Measurements from ENCODE around the gene RGMA.

Gene RGMA

DNA sequence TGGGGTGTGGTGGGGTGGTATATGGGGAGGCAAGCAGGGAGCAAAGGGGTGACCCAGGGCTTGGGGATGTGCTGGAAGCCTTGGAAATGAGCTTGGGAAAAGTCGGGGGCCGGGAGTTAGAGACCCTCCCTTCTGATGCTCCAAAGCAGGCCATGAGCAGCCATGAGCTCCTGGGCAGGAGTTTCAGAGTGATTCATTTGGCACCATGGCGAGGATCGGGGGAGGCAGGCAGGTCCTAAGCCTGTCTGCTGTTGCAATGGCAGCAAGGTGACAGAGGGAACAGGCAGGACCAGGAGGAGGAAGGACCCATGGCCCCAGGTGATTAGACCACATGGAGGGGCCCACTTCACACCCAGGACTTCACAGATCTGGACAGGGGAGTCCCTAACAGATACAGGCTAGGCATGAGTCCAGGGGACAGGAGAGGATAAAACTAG lies 21.3 kb downstream of the RGMA start:
- no peak for DNase-seq

DNA sequence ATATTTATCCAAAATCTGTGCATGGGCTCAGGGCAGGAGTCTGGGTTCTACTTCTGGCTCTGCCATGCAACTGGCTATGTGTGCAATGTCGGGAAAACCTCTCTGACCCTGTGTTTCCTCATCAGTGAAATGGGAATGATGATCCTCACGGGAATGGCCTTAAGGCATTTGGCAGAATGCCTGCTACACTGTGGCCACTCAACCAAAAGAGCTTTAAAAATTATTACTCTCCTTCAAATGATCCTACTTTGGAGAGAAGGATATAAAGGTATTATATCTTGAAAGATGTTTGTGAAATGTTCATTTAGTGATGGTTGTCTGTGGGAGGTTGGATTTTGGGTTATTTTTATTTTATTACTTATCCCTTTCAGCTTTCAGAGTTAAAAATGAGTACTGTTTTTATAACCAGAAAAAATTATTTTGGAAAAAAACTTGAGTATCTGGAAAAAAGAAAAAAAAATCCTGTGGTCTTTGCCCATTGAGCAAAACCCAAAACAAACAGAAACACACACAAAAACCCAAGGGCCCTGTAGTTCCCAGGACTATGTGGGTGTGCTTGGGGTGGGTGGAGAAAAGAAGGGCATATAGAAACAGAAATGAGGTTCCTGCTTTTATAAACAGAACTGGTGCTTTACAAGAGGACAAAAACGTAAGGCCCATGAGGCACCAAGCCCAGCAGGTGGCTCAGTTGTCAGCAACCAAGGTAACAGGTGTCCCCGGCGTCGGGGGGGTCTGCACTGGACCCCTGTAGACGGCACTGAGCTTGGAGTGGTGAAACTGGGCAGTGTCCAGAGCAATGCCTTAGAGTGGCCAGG lies 22.0 kb downstream of the RGMA start:
- DNase-seq = no peak

DNA sequence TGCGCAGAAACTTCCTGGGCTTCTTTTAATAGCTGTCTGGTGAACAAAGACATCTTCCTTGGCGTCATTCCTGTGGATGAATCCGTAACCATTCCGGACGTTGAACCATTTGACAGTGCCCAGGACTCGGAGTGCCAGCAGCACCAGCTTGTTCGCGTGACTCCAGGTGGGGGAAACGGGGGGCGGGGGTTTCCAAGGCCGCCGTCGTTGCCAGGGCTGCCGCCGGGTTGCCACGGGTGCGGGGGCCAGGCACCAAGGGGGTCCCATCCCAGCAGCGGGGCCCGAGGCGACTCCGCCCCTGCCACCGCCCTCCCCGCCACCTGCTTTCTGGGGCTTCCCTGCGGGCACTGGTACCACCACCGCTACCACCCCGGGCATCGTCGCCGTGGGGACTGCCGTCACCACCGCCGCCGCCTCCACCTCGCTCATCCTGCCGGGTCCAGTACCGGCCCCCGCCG lies 22.8 kb downstream of the RGMA start:
- DNase-seq = peak in 2 of 56 donors; percentile 33 to 40

- DNase-seq = no peak
These were observed 23.4 kb downstream of the RGMA start for GRCh38 chr15:93065641-93066045.

DNA sequence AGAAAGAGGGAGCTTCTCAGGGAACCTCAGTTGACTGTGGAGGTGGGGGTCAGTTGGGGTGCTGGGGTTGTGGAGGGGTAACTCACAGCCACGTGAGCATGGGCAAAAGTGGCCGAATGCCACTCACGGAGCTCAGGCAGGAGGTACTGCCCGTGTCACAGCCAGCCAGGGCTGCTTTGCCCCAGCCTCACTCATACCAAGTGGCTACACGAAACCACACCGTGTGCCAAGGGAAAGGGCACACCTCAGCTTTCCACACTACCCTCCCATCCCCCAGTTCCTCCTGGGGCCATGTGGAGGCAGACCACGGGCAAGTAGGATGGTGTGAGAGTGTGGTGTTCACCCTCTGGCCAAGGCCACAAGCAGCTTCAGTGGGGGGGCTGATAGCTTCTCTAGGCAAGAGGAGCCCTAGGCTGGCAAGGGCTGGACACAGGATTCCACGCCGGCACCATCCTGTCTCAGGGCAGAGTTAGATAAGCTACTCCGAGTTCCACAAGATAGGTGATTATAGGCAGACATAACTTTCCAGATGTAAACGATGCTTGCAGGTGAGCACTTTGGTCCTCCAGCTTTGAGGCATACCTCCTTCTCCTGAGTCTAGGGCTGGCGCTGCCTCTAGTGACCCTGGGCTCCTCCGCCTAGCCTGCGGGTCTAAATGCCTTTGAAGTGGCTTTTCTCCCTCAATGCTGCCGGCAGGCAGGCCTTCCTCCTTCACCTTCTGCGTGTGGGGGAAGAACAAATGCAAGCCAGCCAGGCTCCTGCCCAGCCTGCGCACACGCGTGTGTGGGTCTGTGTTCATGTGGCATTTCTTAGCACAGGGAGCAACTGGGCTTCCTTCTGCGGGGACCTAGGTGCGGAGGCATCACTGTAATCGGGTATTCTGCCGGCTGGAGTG lies 25.0 kb downstream of the RGMA start:
- no peak for DNase-seq

DNA sequence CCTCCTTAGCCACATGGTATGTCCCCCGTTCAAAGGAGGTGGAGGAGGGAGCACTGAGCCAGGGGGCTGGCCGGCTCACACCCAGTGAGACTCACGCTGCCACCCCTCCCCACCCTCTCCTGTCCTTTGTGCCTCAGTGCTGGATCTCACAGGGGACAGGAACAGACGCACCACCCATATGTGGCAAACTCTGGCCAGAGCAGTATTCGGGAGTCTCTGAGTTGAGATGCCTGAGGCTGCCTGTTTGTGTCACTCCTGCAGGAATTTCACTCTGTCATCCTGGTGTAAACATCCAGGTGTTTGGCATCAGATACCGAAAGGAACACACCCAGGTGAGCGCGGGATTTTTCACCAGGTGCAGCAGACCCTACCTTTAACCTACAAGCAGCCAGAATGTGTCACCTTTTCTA lies 25.7 kb downstream of the RGMA start:
- no peak for DNase-seq

- DNase-seq = peak in 1 of 56 donors; percentile 12
These were observed 26.3 kb downstream of the RGMA start for GRCh38 chr15:93062628-93063261.

GRCh38 chr15:93060336-93061248 lies 28.4 kb downstream of the RGMA start:
- no peak for DNase-seq

- no peak for DNase-seq
These were observed 29.6 kb downstream of the RGMA start for GRCh38 chr15:93059442-93059841.

- no peak for DNase-seq
These were observed 30.0 kb downstream of the RGMA start for GRCh38 chr15:93058904-93059427.

- no peak for DNase-seq
These were observed 30.9 kb downstream of the RGMA start for GRCh38 chr15:93058128-93058527.

GRCh38 chr15:93057618-93058017 lies 31.4 kb downstream of the RGMA start:
- no peak for DNase-seq

GRCh38 chr15:93056836-93057235 lies 32.2 kb downstream of the RGMA start:
- DNase-seq = no peak

DNA sequence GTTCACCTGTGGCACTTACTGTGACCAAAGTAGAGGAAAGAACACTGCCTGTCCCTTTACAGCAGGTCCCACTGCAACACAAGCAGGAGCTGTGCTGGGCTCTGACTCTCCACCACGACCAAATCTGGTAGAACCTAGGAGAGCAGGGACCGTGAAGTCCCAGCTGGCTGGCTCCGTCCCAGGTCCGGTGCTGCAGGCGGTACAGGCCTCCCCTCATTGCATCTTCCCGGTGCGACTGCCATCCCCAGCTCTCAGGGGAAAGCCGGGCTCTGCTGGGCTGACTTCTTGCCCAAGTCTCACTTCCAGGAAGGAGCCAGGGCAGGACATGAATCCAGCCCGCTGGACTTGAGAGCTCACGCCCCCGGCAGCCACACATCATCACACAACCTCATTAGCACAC lies 33.8 kb downstream of the RGMA start:
- no peak for DNase-seq

- DNase-seq = no peak
These were observed 36.7 kb downstream of the RGMA start for GRCh38 chr15:93052090-93052879.

DNA sequence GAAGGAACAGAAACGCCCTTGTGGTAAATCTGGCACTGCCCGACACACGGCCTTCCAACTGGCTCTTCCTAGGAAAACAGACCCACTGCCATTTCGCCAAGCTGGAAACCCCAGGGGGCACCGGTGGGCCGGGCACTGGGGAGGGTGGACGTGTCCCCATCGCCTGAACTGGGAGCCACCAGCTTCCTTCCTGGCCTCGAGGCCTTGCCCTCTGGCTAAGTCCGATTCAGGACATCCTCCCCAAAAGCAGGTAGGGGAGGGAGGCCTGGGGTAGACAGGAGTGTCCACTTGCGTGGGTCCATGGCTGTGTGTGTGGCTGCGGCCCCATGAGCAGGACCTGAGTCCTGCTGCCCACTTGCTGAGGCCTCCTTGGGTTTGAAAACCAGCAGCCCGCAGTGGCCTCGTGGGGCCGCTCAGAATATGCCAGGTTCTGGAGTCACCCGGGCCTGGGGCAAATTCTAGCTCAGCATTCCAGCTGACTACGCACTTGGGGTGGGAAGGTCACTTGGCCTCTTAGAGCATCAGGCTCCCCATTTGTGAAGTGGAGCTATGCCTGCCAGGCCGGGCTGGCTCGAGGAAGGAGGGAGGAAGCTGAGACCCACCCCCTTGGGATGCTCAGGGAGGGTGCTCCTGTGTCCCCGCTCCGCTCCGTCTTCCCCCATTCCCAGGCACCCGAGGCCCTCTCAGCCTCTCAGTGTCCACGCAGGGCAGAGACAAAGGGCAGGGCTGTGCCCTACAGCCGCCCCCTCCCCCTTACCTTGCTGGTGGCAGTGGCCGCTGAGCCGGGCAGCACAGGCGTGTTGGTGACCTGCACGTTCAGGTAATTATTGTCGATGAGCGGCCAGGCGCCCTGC lies 37.5 kb downstream of the RGMA start:
- DNase-seq = no peak

DNA sequence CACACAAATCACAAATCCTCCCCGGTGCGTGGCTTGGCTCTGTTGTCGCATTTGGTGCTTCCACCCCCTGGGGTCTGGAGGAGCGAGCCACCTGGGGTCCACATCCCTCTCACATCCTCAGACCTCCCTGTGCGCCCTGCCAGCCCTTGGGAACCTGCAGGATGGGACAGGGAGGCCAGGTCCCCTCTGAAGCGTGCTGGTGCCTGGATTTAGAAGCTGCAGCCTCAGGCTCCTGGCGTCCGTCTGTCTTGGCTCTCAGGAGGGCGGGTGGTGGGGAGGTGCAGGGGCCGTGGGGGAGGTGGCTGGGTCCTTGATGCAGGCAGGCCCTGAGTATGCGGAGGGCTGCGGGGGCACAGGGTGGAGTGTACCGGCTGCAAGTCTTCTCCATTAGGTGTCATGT lies 38.4 kb downstream of the RGMA start:
- no peak for DNase-seq

GRCh38 chr15:93049914-93050578 lies 39.0 kb downstream of the RGMA start:
- DNase-seq = no peak

Measured in amygdala (tissue), 56 donors.